Regular cardiac myocyte (primary cell): ENCODE results near the gene PRR20E. TPM values are rescaled to one million over a fixed set of nuclear protein-coding genes. Genes with fewer than 3 reads are reported as not detected.

Experiments
- total RNA-seq: library from RNA; depleted of rRNA; stranded (reverse); fragments of >200 nt; gene quantifications from 2 replicates; pipeline ENCODE4 v1.2.3, GENCODE V29; 2014

Gene PRR20E
- total RNA-seq = not detected in 2 replicates

DNA sequence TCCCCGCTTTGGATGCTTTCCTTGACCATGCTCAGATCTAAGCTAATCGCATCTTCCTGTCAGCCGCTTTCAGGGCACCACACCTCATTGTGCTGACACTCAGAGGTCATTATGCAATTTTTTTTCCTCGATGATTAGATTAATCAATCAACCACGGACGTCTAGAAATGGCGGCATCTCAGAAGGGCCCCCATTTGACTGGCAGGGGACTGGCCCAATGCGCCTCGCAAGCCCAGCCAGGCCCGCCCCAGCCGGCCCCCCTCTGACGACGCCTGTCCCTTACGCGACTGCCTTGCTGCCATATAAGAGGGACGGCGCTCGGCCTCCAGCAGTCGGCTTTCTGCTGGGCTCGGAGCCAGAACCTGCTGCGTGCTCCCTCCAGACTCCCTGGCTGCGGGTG lies at the start of gene PRR20E:
PRR20E (plus strand) TSS at position 301 of the 400 bp plus-strand sequence. CDS start 387 bp downstream, outside the sequence.

DNA sequence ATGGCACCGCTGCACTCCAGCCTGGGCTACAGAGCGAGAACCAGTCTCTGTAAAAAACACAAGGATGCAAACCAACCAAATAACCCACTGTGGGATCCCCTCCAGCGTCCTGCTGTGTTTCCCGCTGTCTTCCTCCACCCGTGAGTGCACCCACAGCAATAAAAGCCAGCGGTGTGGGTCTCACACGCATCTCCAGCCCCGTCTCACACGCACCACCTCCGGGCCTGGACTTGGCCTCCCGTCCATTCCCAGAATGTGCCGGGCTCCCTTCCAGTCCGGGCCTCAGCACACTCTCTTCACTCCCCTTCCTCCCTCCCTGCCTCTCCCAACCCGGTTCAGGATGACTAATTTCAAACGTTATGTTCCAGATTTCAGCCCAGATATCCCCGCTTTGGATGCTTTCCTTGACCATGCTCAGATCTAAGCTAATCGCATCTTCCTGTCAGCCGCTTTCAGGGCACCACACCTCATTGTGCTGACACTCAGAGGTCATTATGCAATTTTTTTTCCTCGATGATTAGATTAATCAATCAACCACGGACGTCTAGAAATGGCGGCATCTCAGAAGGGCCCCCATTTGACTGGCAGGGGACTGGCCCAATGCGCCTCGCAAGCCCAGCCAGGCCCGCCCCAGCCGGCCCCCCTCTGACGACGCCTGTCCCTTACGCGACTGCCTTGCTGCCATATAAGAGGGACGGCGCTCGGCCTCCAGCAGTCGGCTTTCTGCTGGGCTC lies 26.6 kb upstream of the PRR20E start, which contains the start of gene PRR20A:
PRR20A (plus strand) TSS at position 684 of the 734 bp plus-strand sequence. CDS start 387 bp downstream, outside the sequence.

DNA sequence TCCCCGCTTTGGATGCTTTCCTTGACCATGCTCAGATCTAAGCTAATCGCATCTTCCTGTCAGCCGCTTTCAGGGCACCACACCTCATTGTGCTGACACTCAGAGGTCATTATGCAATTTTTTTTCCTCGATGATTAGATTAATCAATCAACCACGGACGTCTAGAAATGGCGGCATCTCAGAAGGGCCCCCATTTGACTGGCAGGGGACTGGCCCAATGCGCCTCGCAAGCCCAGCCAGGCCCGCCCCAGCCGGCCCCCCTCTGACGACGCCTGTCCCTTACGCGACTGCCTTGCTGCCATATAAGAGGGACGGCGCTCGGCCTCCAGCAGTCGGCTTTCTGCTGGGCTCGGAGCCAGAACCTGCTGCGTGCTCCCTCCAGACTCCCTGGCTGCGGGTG lies 19.8 kb upstream of the PRR20E start, which contains the start of gene PRR20B:
PRR20B (plus strand) TSS at position 301 of the 400 bp plus-strand sequence. CDS start 387 bp downstream, outside the sequence.

GRCh38 chr13:57153761-57154160 lies 13.2 kb upstream of the PRR20E start, which contains the start of gene PRR20C:
Gene PRR20C, plus strand, starts transcription at chr13:57154061. Its CDS starts 387 bp downstream, at chr13:57154448.

DNA sequence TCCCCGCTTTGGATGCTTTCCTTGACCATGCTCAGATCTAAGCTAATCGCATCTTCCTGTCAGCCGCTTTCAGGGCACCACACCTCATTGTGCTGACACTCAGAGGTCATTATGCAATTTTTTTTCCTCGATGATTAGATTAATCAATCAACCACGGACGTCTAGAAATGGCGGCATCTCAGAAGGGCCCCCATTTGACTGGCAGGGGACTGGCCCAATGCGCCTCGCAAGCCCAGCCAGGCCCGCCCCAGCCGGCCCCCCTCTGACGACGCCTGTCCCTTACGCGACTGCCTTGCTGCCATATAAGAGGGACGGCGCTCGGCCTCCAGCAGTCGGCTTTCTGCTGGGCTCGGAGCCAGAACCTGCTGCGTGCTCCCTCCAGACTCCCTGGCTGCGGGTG lies 6.7 kb upstream of the PRR20E start, which contains the start of gene PRR20D:
PRR20D (plus strand) TSS at position 301 of the 400 bp plus-strand sequence. CDS start 387 bp downstream, outside the sequence.

Other genes with a start within 250 kb of the PRR20E start
- not detected in 2 replicates for gene PRR20A, start 26.3 kb upstream of the PRR20E start, total RNA-seq
- not detected in 2 replicates for gene PRR20B, start 19.7 kb upstream of the PRR20E start, total RNA-seq
- not detected in 2 replicates for gene PRR20C, start 13.1 kb upstream of the PRR20E start, total RNA-seq
- gene PRR20D, start 6.6 kb upstream of the PRR20E start, total RNA-seq = not detected in 2 replicates